Fibroblast of the aortic adventitia (primary cell): ENCODE data around the gene CWC27. TPM values are rescaled to one million over a fixed set of nuclear protein-coding genes. Genes with fewer than 3 reads are reported as not detected.

Experiments
- DNase-seq: peaks from one replicate; pipeline ENCODE4 v3.0.0-alpha.2; 2010; ENCODE audit warnings: low read depth
- H3K4me3 ChIP-seq: 2 replicates; pipeline ENCODE4 v1.5.1; 2011; ENCODE audit warnings: low read depth, mild to moderate bottlenecking, control low read depth, low read length, moderate library complexity
- CTCF ChIP-seq: IDR thresholded peaks from 2 replicates; pipeline ENCODE4 v1.5.1; 2011; ENCODE audit warnings: mild to moderate bottlenecking, low read length, control low read depth, inconsistent platforms; ENCODE audit not compliant: insufficient read depth
- total RNA-seq: library from RNA; depleted of rRNA; stranded (reverse); fragments of >200 nt; gene quantifications from 2 replicates; pipeline ENCODE4 v1.2.3, GENCODE V29; 2012; ENCODE audit warnings: low replicate concordance

Gene CWC27
- total RNA-seq, 1 donor: 22.6 TPM

- no peak for DNase-seq
- no peak overlapping the region for H3K4me3 ChIP-seq
- TF ChIP-seq CTCF: no peak
These were observed 258.3 kb downstream of the CWC27 start for GRCh38 chr5:65026816-65027548.

- no peak overlapping the region for H3K4me3 ChIP-seq
- TF ChIP-seq CTCF: no peak
- DNase-seq: no peak
These were observed 260.4 kb downstream of the CWC27 start for GRCh38 chr5:65029178-65029577.

- no peak for DNase-seq
- no peak for TF ChIP-seq CTCF
- H3K4me3 ChIP-seq: no peak overlapping the region
These were observed 261.3 kb downstream of the CWC27 start for GRCh38 chr5:65030056-65030455.

GRCh38 chr5:65032250-65032649 is 263.5 kb downstream of the CWC27 start:
- peak; percentile 99 for DNase-seq
- no peak for TF ChIP-seq CTCF
- no peak overlapping the region for H3K4me3 ChIP-seq

- no peak for TF ChIP-seq CTCF
- peak; percentile 81 for DNase-seq
- H3K4me3 ChIP-seq: no peak overlapping the region
These were observed 265.5 kb downstream of the CWC27 start for GRCh38 chr5:65034029-65034812.

GRCh38 chr5:65034813-65035209 is 266.1 kb downstream of the CWC27 start:
- peak overlapping the region; percentile 62 for H3K4me3 ChIP-seq
- no peak for TF ChIP-seq CTCF
- no peak for DNase-seq
